Thoracic aorta (tissue), 2 donors: ENCODE measurements around the gene MAP7D1. TPM values are rescaled to one million over a fixed set of nuclear protein-coding genes. Genes with fewer than 3 reads are reported as not detected.
A peak's percentile ranks its signal among the peaks of the same experiment; 100 is the strongest.
"Not testable (repeated sequence)": the region's sequence is repeated elsewhere in the genome, so short reads cannot be mapped to it uniquely, and the experiment has no call there.

ENCODE experiments used
- ATAC-seq: fragments of 150-250 bp; one replicate; pipeline ENCODE4 v1.8.0; 2017; ENCODE audit warnings: low read depth; ENCODE audit not compliant: insufficient number of reproducible peaks, low FRiP score
- DNase-seq: peaks from one replicate; pipeline ENCODE4 v3.0.0-alpha.2; 2020; ENCODE audit warnings: low spot score
- H3K27ac ChIP-seq, 2 donors: fragments of 200-600 bp; sonication (generic); 1 replicate in 1 of 2; 2 replicates in 1 of 2; pipeline ENCODE4 v1.5.1; 2016; ENCODE audit warnings: mild to moderate bottlenecking in 2 of 2, moderate library complexity in 2 of 2
- H3K27me3 ChIP-seq: fragments of 200-600 bp; sonication (generic); replicated peaks from 2 replicates; pipeline ENCODE4 v1.6.0; 2016; ENCODE audit warnings: mild to moderate bottlenecking; ENCODE audit not compliant: insufficient read depth
- H3K36me3 ChIP-seq: fragments of 200-600 bp; sonication (generic); one replicate; pipeline ENCODE4 v1.5.1; 2016
- H3K4me1 ChIP-seq, 2 donors: fragments of 200-600 bp; sonication (generic); 1 replicate in 1 of 2; 2 replicates in 1 of 2; pipeline versions ENCODE4 v1.5.1 to v1.6.0; 2016; ENCODE audit warnings: low read depth in 2 of 2, mild to moderate bottlenecking in 1 of 2; ENCODE audit not compliant: control insufficient read depth in 1 of 2
- H3K4me3 ChIP-seq: fragments of 200-600 bp; sonication (generic); 2 replicates; pipeline ENCODE4 v1.5.1; 2016; ENCODE audit warnings: mild to moderate bottlenecking
- H3K9me3 ChIP-seq: fragments of 200-600 bp; sonication (generic); 2 replicates; pipeline ENCODE4 v1.5.1; 2016
- total RNA-seq, 2 donors: library from RNA; depleted of rRNA; stranded (reverse); fragments of >200 nt; gene quantifications; one replicate each; pipeline versions ENCODE4 v1.1.0 to v1.2.3, GENCODE V29; 2016
- TF ChIP-seq, protein P1 (sequence below): fragments of 200-600 bp; sonication (generic); IDR thresholded peaks from one replicate; pipeline ENCODE4 v1.5.1; 2019; ENCODE audit warnings: antibody characterized with exemption

MAP7D1 gene
- total RNA-seq, 2 donors from 2014 or later, result 170 to 186 TPM

DNA sequence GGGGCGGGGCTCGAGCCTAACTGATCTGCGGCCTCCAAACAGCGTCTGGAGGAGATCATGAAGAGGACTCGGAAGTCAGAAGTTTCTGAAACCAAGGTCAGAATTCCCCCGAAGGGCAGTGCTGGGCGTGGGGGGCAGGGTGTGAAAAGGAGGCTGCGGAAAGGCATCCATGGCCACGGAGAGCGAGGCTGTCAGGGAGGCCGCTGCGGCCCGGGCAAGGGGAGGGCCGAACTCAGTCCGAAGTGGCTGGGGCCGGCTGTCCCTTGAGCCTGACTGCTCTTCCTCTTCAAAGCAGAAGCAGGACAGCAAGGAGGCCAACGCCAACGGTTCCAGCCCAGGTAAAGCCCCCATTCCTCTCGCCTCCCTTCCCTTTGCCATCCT, 23.2 kb downstream of the MAP7D1 start:
- ATAC-seq (no peak), DNase-seq (no peak)
- TF ChIP-seq, protein P1, sequence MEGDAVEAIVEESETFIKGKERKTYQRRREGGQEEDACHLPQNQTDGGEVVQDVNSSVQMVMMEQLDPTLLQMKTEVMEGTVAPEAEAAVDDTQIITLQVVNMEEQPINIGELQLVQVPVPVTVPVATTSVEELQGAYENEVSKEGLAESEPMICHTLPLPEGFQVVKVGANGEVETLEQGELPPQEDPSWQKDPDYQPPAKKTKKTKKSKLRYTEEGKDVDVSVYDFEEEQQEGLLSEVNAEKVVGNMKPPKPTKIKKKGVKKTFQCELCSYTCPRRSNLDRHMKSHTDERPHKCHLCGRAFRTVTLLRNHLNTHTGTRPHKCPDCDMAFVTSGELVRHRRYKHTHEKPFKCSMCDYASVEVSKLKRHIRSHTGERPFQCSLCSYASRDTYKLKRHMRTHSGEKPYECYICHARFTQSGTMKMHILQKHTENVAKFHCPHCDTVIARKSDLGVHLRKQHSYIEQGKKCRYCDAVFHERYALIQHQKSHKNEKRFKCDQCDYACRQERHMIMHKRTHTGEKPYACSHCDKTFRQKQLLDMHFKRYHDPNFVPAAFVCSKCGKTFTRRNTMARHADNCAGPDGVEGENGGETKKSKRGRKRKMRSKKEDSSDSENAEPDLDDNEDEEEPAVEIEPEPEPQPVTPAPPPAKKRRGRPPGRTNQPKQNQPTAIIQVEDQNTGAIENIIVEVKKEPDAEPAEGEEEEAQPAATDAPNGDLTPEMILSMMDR, result no peak
- Histone ChIP-seq H3K36me3 (peaks cover 70% of the 10 kb centered on the region), H3K9me3 (no peaks in the 10 kb centered on the region), H3K27ac (no peak overlapping the region), H3K4me1 (peaks cover 21 to 39% of the 10 kb centered on the region in 2 donors), H3K27me3 (no peaks in the 10 kb centered on the region), H3K4me3 (no peak overlapping the region)

DNA sequence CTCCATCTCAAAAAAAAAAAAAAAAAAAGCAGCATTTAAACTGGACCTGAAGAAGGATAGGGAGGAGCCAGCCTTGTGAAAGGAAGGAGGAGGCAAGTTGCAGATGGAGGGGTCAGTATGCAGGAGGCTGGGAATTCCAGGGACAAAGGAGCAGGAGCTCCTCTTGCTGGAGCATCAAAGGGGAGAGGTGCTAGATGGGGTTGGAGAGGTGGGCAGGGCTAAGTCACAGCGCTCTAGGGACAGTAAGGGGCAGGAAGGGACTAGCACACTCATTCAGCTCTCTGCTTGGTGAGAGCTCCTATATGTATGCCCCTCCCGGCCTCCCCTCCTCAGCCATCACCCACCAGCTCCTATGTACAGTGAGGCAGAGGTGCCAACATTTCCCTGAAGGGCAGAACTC, 26.8 kb downstream of the MAP7D1 start:
- DNase-seq (no peak), ATAC-seq (peak; percentile 16)
- no peak overlapping the region for H3K4me3 ChIP-seq
- H3K9me3 ChIP-seq, result no peaks in the 10 kb centered on the region
- TF ChIP-seq, protein P1, result no peak
- no peaks in the 10 kb centered on the region for H3K27me3 ChIP-seq
- H3K4me1 ChIP-seq, result peaks cover 10 to 26% of the 10 kb centered on the region in 2 donors
- peaks cover 38% of the 10 kb centered on the region for H3K36me3 ChIP-seq
- H3K27ac ChIP-seq, result peak overlapping the region; percentile 73 to 74

DNA sequence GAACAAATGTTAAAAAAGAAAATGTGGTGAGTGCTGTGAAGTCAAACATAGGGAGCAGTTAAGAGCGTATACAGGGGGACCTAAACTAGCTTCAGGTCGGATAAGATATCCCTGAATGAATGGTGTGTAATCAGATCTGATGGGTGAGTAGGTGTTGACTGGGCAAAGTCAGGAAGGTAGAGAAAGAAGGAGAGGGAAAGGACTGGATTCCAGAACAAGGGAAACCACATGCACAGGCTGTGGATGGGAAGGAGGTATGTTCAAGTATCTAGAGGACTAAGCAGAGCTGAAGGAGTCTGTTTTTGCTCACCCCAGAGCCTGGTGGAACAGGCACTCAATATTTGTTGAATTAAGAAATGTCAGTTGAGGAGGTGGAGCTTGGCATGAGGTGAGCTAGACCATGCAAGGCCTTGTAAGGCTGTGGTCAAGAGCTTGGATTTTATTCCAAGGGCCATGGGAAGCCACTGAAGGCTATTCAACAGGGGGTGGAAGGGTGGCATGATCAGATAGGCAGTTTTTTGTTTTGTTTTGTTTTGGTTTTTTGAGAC, 27.4 kb downstream of the MAP7D1 start:
- H3K4me1 ChIP-seq, result peaks cover 12 to 29% of the 10 kb centered on the region in 2 donors
- DNase-seq (no peak), ATAC-seq (peak; percentile 66)
- H3K27me3 ChIP-seq, result no peaks in the 10 kb centered on the region
- TF ChIP-seq, protein P1, result no peak
- peaks cover 31% of the 10 kb centered on the region for H3K36me3 ChIP-seq
- H3K27ac ChIP-seq, result peak overlapping the region; percentile 73 to 74
- no peak overlapping the region for H3K4me3 ChIP-seq
- H3K9me3 ChIP-seq, result no peaks in the 10 kb centered on the region

DNA sequence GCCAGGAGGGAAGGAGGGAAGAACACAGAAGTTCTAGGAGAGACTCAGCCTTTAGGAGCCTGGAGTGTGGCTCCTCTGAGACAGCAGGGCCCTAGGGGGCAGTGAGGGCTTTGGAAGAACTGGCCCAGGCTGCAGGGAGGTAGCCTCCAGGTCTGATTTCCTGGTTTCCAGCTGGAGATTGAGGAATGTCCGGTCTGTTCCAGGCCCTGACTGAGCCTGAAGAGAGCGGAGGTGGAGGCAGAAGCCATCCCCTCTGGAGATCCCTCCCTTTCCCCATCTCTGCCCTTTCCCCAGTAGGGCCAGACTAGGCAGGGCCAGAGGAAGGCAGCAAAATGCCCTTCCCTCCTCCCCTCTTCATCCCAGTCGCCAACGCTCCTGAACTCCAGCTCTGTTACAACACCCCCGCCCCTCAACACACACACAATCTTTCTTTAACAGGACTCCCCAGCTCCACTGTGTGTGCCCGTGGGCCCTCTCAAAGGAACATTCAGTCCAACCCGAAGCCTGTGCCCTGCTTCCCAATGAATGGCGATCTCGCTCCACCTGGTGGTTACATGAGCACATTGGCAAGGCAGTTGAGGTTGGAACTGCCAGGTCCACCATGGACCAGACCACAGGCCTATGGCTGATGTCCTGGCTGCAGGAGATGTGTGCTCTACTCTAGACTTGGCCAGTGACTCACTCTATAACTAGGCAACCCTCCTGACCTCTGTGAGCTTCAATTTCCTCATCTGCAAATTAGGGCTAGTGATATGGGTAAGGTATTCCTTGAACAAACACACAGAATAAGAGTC, 32.0 kb downstream of the MAP7D1 start:
- Histone ChIP-seq H3K4me3 (peak overlapping the region; percentile 28), H3K4me1 (peaks cover 11 to 23% of the 10 kb centered on the region in 2 donors), H3K27me3 (no peaks in the 10 kb centered on the region), H3K9me3 (no peaks in the 10 kb centered on the region), H3K36me3 (no peaks in the 10 kb centered on the region), H3K27ac (peak overlapping the region; percentile 91 to 92)
- peak; percentile 84 for DNase-seq
- TF ChIP-seq, protein P1, result peak; percentile 88
- peak; percentile 76 for ATAC-seq

DNA sequence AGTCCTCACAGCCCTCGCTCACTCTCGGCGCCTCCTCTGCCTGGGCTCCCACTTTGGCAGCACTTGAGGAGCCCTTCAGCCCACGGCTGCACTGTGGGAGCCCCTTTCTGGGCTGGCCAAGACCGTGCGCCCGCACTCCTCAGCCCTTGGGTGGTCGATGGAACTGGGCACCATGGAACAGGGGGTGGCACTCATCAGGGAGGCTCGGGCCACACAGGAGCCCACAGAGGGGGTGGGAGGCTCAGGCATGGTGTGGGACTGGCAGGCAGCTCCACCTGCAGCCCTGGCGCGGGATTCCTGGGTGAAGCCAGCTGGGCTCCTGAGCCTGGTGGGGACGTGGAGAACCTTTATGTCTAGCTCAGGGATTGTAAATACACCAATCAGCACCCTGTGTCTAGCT, 40.8 kb downstream of the MAP7D1 start:
- H3K4me3 ChIP-seq, H3K27ac ChIP-seq, H3K36me3 ChIP-seq, H3K9me3 ChIP-seq, H3K27me3 ChIP-seq, ATAC-seq, DNase-seq: not testable (repeated sequence)
- peaks cover 0 to 16% of the 10 kb centered on the region in 2 donors for H3K4me1 ChIP-seq
